ENCODE measurements around the gene AXIN1.
A peak's percentile ranks its signal among the peaks of the same experiment; 100 is the strongest.

The AXIN1 gene

GRCh38 chr16:252366-253337 lies 99.9 kb downstream of the AXIN1 start:
- H3K4me3 ChIP-seq (ENCODE audit: control insufficient read depth, low read depth, low read length): no peak overlapping the region
- no peak for DNase-seq (ENCODE audit: low read depth)
- TF ChIP-seq, protein P1, sequence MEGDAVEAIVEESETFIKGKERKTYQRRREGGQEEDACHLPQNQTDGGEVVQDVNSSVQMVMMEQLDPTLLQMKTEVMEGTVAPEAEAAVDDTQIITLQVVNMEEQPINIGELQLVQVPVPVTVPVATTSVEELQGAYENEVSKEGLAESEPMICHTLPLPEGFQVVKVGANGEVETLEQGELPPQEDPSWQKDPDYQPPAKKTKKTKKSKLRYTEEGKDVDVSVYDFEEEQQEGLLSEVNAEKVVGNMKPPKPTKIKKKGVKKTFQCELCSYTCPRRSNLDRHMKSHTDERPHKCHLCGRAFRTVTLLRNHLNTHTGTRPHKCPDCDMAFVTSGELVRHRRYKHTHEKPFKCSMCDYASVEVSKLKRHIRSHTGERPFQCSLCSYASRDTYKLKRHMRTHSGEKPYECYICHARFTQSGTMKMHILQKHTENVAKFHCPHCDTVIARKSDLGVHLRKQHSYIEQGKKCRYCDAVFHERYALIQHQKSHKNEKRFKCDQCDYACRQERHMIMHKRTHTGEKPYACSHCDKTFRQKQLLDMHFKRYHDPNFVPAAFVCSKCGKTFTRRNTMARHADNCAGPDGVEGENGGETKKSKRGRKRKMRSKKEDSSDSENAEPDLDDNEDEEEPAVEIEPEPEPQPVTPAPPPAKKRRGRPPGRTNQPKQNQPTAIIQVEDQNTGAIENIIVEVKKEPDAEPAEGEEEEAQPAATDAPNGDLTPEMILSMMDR (conservative IDR thresholded peaks at IDR 0.05; ENCODE audit: control insufficient read depth, insufficient read depth, low read depth, low read length): no peak

GRCh38 chr16:249431-249830 lies 103.1 kb downstream of the AXIN1 start:
- H3K4me3 ChIP-seq (ENCODE audit: control insufficient read depth, low read depth, low read length): no peak overlapping the region
- no peak for DNase-seq (ENCODE audit: low read depth)
- TF ChIP-seq, protein P1 (conservative IDR thresholded peaks at IDR 0.05; ENCODE audit: control insufficient read depth, insufficient read depth, low read depth, low read length): no peak

DNA sequence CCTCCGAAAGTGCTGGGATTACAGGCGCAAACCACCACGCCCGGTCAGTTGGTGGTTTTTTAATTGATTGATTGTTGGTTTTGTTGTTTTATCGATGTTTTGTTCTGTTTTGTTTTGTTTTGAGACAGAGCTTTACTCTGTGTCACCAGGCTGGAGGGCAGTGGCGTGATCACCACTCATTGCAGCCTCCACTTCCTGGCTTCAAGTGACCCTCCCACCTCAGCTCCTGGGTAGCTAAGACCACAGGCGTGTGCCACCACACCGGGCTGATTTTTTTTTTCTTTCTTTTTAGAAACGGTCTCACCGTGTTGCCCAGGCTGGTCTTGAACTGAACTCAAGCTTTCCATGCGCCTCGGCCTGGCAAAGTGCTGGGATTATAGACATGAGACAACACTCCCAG lies 105.5 kb downstream of the AXIN1 start:
- H3K4me3 ChIP-seq (ENCODE audit: control insufficient read depth, low read depth, low read length): no peak overlapping the region
- TF ChIP-seq, protein P1 (conservative IDR thresholded peaks at IDR 0.05; ENCODE audit: control insufficient read depth, insufficient read depth, low read depth, low read length): no peak
- DNase-seq (ENCODE audit: low read depth): no peak

GRCh38 chr16:245105-245504 lies 107.4 kb downstream of the AXIN1 start:
- DNase-seq (ENCODE audit: low read depth): no peak
- H3K4me3 ChIP-seq (ENCODE audit: control insufficient read depth, low read depth, low read length): no peak overlapping the region
- TF ChIP-seq, protein P1 (conservative IDR thresholded peaks at IDR 0.05; ENCODE audit: control insufficient read depth, insufficient read depth, low read depth, low read length): no peak

DNA sequence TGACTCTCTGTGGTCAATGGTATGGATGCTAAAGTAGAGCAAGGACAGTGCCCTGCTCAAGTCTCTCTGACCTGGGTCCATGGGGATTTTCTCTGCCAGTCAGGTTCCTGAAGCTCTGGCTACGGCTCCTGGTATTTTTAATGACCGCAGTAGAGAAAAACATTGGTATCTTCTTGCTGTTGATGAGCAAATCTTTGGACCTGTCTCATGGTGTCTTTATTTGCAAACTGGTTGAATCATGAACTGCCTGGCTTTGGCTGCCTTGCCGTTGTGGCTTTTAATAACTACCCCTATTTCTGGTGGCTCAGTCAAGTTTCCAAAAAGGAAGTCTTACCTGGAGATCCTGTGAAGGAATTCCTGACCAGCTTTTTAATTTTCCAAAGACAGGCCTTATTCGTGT lies 109.2 kb downstream of the AXIN1 start:
- TF ChIP-seq, protein P1 (conservative IDR thresholded peaks at IDR 0.05; ENCODE audit: control insufficient read depth, insufficient read depth, low read depth, low read length): no peak
- peak; percentile 33 for DNase-seq (ENCODE audit: low read depth)

GRCh38 chr16:242281-242680 lies 110.2 kb downstream of the AXIN1 start:
- no peak overlapping the region for H3K4me3 ChIP-seq (ENCODE audit: control insufficient read depth, low read depth, low read length)
- TF ChIP-seq, protein P1 (conservative IDR thresholded peaks at IDR 0.05; ENCODE audit: control insufficient read depth, insufficient read depth, low read depth, low read length): no peak
- DNase-seq (ENCODE audit: low read depth): no peak

More for the DNA sequence above, 109.2 kb downstream of the AXIN1 start:
- no peak overlapping the region for H3K4me3 ChIP-seq (ENCODE audit: control insufficient read depth, low read depth, low read length)

All from fibroblast of mammary gland (primary cell).